Daoy (cell line): ENCODE measurements around the gene KLHL1. TPM values are rescaled to one million over a fixed set of nuclear protein-coding genes. Genes with fewer than 3 reads are reported as not detected.
"Not testable (repeated sequence)": the region's sequence is repeated elsewhere in the genome, so short reads cannot be mapped to it uniquely, and the experiment has no call there.

ENCODE experiments used
- DNase-seq: peaks from one replicate; pipeline ENCODE4 v3.0.0-alpha.2; 2015; ENCODE audit warnings: low read depth
- total RNA-seq: library from RNA; depleted of rRNA; stranded (reverse); fragments of >200 nt; shearing (Covaris generic); gene quantifications from 2 replicates; pipeline ENCODE4 v1.2.3, GENCODE V29; 2014; rRNA removed

The KLHL1 gene
- total RNA-seq: not detected in 2 replicates

GRCh38 chr13:70108356-70109105 is at the start of gene KLHL1:
TSS of gene KLHL1 (minus strand) at chr13:70108452. CDS start at chr13:70107699, 753 bp downstream.
- DNase-seq: no peak

- DNase-seq: not testable (repeated sequence)
These were observed 34.4 kb upstream of the KLHL1 start for GRCh38 chr13:70142658-70143057.

GRCh38 chr13:70128098-70128497 is 19.8 kb upstream of the KLHL1 start:
- no peak for DNase-seq

GRCh38 chr13:70125693-70126092 is 17.4 kb upstream of the KLHL1 start:
- no peak for DNase-seq

- DNase-seq: no peak
These were observed 9.2 kb upstream of the KLHL1 start for GRCh38 chr13:70117338-70117905.

GRCh38 chr13:70107498-70108281 is 562 bp downstream of the KLHL1 start, which contains the start of gene ATXN8OS:
TSS of gene ATXN8OS (plus strand) at chr13:70107826.
- no peak for DNase-seq

GRCh38 chr13:70107125-70107497 is 1.1 kb downstream of the KLHL1 start:
- DNase-seq: no peak

- no peak for DNase-seq
These were observed 3.8 kb downstream of the KLHL1 start for GRCh38 chr13:70104481-70104880.

- DNase-seq: no peak
These were observed 9.6 kb downstream of the KLHL1 start for GRCh38 chr13:70098669-70099068.

GRCh38 chr13:70090036-70090723 is 18.1 kb downstream of the KLHL1 start:
- DNase-seq: no peak

- DNase-seq: no peak
These were observed 19.3 kb downstream of the KLHL1 start for GRCh38 chr13:70088926-70089325.

GRCh38 chr13:70087247-70087646 is 21.0 kb downstream of the KLHL1 start:
- no peak for DNase-seq

GRCh38 chr13:70080012-70080411 is 28.2 kb downstream of the KLHL1 start:
- DNase-seq: no peak

- no peak for DNase-seq
These were observed 53.7 kb downstream of the KLHL1 start for GRCh38 chr13:70054572-70054971.

- no peak for DNase-seq
These were observed 56.7 kb downstream of the KLHL1 start for GRCh38 chr13:70051531-70051930.

GRCh38 chr13:70043685-70044084 is 64.6 kb downstream of the KLHL1 start:
- DNase-seq: no peak

- DNase-seq: no peak
These were observed 66.1 kb downstream of the KLHL1 start for GRCh38 chr13:70042193-70042592.

GRCh38 chr13:70034286-70034685 is 74.0 kb downstream of the KLHL1 start:
- no peak for DNase-seq

- DNase-seq: no peak
These were observed 80.7 kb downstream of the KLHL1 start for GRCh38 chr13:70027551-70027950.

GRCh38 chr13:70023516-70023915 is 84.7 kb downstream of the KLHL1 start:
- DNase-seq: no peak

GRCh38 chr13:70022646-70023045 is 85.6 kb downstream of the KLHL1 start:
- no peak for DNase-seq

- DNase-seq: no peak
These were observed 92.1 kb downstream of the KLHL1 start for GRCh38 chr13:70016116-70016515.
